ENCODE measurements around the gene PTK6.
A peak's percentile ranks its signal among the peaks of the same experiment; 100 is the strongest.

Gene PTK6

GRCh38 chr20:63542696-63543095, 5.5 kb upstream of the PTK6 start:
- DNase-seq, result no peak

- no peak for DNase-seq
These were observed 4.9 kb upstream of the PTK6 start for GRCh38 chr20:63542031-63542559.

DNA sequence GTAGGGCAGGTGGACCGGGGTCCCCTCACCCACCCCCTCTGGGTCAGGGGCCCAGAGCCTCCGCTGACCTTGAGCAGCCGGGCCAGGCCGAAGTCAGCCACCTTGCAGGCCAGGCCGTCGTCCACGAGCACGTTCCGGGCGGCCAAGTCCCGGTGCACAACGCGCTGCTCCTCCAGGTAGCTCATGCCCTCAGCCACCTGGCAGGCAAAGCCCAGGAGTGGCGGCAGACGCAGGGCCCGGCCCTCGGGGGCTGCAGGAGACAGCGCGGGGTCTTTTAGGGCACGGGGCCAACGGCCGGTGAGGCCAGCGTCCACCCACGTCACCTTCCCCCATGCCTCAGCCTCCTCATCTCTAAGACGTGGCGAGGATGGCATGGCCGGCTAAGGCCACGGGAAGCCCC, 4.2 kb upstream of the PTK6 start:
- no peak for DNase-seq

DNA sequence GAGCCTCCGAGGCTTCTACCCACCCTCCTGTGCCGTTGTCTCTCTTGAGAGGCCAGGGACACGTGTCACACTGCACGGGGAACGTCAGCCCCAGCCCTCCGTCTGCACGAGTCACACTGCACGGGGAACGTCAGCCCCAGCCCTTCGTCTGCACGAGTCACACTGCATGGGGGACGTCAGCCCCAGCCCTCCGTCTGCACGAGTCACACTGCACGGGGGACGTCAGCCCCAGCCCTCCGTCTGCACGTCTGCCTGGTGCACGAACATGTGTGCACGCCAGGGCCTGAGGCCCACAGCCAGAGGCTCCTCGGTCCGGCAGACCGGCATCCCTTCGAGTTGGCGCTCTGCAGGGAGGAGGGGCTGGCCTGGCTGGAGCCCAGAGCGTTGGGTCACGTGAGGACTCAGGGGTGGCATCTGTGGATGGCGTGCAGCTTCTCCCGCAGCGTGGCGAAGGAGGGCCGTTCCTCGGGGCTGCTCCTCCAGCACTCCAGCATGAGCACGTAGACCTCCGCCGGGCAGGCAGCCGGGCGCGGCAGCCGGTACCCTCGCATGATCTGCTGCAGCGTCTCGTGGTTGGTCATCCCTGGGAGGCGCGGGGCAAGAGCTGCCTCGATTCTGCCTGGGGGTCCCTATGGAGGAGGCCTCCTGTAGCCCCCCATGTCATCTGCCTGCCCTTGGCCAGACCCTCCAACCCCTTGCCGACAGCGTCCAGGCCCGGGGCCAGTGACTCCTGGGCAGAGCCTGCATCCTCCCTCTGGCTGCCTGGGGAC, 3.4 kb upstream of the PTK6 start:
- no peak for DNase-seq

DNA sequence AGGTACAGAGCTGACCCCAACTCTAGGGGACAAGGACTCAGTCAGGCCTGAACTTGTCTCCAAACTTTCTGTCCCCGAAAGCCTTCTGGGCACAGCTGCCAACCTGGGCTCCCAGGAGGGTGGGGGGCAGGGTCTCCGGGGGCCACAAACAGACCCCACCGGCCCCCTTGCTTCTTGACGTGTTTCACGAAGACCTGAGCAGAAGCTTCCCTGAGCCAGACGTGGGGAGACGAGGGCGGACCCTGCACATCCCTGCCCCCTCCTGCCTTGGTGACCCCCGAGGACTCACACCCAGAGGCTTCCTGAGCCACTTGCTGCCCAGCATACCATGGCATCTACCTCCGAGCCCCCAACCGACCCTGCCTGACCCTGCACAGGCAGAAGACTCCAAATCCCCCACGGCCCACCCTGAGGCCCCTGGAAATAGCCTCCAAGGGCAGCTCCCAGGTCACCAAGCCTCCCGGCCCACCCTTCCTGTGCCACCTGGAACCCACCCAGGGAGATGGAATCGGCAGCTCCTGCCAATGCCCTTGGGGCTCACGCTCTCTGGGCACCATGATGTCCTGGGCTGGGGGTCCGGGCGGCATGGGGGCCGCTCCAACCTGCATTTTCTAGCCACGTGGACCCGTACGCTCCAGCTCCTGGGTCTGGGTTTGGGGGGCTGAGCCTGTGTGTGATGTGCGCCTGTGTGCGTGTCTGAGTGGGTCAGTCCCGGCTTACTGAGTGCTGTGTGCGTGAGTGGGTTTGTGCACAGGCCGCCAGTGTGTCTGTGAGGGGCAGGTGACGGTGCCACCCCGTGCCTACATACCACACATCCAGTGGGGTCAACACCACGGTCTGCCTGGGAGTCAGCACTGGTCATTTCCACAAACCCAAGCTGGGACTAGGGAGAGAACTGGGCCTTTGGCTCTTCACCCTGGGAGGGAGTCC, 2.5 kb upstream of the PTK6 start:
- DNase-seq, result no peak

GRCh38 chr20:63539092-63539430, 1.9 kb upstream of the PTK6 start:
- DNase-seq, result no peak

- DNase-seq, result peak; percentile 65
These were observed 1.3 kb upstream of the PTK6 start for GRCh38 chr20:63538204-63539091.

- peak; percentile 87 for DNase-seq
These were observed 488 bp upstream of the PTK6 start for GRCh38 chr20:63537525-63538203.

DNA sequence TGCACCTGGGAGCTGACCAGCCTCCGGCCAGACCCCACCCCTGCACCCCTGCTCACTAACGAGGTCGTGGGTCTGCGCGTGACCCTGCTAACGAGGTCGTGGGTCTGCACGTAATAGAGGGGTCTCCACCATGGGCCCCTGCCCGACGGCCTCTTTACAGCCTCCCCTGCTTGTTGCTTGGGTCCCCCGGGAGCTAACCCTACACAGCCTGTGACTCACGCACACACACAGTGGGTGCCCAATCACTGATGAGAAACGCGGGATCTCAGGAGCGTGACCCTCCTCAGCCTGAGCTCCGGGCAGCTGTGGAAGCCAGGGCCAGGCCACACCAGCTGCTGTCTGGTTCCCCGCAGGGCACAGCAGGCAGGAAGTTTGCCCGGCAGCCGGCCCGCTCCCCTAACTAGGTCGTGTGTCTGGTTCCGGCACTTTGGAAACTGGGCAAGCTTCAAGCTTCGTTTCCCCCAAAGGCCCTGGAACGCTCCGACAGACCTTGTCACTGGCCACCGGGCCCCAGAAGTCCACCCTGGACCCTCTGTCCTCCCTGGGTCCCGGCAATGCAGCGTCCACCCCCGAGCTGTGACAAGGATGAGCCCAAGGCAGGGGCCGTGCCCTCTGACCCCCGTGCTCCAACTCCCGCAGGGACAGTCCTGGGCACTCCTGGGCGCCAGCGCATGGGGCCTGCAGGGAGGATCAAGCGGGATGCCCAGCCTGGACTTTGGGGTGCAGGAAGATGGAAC, 767 bp downstream of the PTK6 start:
- DNase-seq, result peak; percentile 88

DNA sequence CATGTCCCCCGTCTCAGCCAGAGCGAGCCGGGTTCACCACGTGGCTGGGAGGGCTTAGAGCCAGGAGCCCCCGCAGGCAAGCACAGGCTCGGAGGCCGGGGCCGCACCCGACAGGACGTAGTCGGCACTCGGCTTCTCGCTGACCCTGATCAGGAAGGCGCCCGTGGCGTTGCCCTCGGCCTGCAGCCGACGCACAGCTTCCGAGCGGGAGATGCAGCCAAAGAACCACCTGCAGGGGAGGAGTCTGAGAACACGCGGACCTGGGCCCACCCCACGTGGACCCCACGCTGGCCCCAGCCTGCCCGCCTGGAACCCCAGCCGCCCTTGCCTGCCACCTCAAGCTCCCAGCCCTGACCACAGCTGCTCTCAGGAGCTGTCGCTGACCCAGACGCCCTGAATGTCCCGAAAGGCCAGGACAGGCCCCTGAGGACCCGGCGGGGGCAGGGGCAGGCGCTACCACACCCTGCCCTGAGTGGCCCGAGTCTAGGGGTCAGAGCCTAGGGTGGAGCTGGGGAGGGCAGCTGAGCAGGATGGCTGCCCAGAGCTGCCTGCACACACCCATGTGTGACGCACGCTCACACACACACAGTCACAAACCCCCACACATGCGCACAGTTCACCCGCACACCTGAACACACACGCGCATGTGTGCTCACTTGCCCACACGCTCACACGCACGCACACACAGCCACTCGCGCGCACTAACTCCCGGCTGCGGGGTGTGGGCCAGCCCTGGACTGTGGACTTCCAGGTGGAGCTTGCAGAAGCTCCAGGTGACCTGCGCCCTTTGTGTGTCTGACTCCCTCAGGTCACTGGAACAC, 2.1 kb downstream of the PTK6 start:
- no peak for DNase-seq

DNA sequence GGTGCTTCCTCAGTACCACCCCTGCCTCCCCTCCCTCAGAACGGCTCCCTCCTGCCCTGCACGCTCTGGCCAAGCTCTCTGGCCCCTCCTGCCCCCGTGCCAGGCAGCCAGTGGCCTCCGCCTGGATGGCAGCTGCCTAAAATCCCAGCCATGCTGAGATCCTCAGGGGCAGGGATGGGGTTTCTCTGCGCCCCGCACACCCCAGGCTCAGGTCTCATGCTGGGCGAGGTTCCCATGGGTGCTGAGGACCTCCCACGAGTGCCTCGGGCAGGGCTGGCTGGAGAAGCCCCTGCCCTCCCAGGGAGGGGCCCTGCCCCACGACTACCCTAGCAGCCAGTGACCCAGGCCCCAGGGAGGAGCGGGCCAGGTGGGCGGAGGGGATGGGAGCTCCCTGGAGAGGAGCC, 2.7 kb downstream of the PTK6 start:
- no peak for DNase-seq

DNA sequence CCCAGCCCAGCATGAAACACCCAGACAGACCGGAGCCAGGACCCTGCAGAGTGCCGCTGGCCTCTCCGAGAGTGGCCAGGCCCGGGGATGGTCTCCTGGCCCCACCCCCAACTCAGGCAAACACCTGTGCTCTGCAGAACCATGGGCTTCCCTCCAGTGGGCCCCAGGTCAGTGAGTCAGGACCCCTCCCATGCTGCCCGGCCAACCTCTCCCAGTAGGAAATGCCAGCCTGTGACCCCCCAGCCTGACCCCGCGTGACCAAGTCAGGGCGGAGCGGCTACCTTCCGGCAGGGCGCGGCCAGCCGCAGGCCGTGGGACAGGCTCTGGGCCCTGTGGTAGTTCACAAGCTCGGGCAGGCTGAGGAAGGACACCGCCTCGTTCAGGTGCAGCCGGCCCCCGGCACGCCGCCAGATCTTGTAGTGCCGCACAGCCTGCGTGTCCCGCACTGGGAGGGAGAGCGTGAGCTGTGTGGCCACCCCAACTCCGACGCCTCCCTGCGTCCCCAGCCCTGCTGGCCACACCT, 3.2 kb downstream of the PTK6 start:
- no peak for DNase-seq

- DNase-seq, result no peak
These were observed 3.8 kb downstream of the PTK6 start for GRCh38 chr20:63533388-63533787.

- DNase-seq, result no peak
These were observed 4.7 kb downstream of the PTK6 start for GRCh38 chr20:63532449-63532971.

GRCh38 chr20:63531686-63532448, 5.3 kb downstream of the PTK6 start:
- no peak for DNase-seq

- DNase-seq, result no peak
These were observed 6.4 kb downstream of the PTK6 start for GRCh38 chr20:63530788-63531160.

DNA sequence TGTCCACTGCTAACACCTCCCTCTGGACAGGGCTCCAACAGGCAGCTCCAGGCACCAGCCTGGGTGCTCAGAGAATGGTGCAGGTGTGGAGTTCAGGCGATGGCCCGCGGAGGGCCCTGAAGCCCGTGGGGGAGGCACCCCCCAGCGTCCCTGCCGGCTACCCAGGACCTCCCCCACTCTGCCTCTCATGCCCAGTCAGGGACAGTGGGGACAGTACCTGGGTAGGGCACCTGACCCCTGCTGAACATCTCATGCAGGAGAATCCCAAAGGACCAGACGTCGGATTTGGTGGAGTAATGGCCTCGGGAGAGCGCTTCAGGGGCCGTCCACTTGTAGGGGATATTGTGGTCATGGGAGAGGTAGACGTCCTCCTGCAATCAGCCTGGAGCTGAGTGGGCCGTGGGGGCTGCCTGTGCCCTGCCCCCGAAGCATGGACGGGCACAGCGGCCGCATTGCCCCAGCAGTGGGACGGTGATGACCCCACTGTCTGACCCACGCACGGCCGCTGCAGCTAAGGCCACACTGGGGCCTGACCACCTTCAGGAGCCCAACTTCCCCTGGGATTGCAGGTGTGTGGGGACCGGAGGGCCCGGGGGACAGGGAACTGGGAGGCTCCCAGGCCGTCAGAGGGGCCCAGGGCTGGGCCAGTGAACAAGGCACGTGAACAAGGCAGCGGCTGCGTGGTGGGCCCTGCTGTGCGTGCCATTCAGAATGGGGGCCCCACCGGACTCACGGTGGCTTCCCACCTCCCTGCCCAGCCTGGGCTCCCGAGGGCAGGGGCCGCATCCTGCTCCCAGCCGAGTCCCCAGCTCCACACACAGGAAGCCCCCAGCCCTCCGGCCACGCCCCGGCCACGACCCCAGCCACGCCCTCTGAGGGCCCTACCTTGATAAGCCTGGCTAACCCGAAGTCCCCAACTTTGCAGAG, 7.1 kb downstream of the PTK6 start:
- DNase-seq, result no peak

DNA sequence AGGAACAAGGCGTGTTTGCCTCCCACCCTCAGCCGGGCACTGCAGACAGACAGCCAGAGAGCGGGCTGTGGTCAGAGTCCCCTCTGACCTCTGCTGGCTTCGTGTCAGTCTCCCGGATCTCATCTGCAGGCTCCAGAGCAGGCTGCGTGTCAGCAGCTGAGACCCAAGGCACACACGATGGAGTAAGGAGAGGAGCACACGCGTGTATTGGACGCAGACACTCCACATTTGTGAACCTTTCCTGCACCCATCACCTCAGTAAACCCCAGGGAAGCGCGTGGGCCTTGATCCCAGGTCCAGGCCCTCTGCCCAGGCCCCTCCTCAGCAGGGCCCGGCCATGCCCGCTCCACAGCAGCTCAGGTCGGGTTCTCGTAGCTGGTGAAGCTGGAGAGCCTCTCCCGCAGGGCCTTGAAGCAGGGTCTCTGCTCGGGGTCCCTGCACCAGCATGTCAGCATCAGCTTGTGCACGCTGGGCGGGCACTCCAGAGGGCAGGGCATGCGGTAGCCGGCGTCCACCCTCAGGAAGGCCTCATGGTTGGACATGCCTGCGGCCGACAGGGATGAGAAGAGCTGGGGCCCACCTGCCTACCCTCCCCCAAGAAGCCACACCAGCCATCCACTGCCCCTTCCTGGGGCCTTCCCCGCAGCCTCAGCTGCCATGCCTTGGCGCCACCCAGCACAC, 7.9 kb downstream of the PTK6 start:
- DNase-seq, result no peak
